Stimulated activated CD8-positive, alpha-beta memory T cell treated with anti-CD3 and anti-CD28 coated beads, Interleukin-4, amount 100 ng/mL, for 48 hours (primary cell): ENCODE results near the gene SHH.

Experiments
- DNase-seq: peaks from one replicate; pipeline ENCODE4 v3.0.0-alpha.2; 2020

The SHH gene

GRCh38 chr7:155762036-155762435 lies 50.2 kb downstream of the SHH start:
- DNase-seq = no peak

GRCh38 chr7:155761162-155761561 lies 51.1 kb downstream of the SHH start:
- DNase-seq = no peak

DNA sequence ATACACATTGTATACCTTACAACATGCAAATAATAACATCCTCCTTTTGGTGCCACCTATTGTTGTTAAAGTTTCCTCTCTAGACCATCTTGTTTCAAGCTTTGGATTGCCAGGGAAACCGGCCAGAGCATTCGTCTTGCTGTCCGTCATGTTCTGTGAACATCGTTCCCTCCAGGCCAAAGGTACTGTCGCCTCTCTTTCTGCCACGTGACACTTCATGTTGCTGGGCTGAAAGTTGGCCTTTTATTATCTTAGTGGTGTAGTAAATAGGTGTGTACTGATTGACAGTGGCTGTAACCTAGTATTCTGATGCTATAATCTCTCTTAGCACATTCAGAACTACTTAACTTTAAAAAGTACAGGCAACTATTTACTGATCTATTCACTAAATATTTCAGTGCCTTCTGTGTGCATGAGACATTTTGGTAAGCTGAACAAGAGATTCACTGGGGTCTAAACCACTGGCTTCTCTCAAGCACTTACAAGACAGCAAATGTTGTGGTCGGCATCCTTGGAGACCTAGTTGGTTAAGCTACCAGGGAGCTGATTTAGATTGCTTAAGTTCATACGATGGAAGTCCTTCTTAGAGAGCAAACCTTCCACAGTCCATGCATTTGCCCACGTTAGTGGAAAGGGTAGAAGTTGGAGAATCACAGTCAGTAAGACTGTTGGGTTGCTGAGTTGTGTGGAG lies 52.4 kb downstream of the SHH start:
- DNase-seq = no peak

DNA sequence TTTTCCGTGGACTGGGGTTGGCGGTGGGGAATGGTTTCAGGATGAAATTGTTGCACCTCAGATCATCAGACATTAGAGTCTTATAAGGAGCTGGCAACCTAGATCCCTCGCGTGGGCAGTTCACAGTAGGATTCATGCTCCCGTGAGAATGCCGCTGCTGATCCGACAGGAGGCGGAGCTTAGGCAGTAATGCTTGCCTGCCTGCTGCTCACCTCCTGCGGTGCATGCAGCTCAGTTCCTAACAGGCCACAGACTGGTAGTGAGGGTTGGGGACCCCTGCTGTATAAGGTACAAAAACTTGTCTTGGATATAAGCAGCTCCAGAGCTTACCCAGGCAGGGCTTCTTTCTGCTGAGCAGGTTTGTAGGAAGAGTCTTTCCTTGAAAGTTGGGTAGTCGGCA lies 53.9 kb downstream of the SHH start:
- DNase-seq = no peak

DNA sequence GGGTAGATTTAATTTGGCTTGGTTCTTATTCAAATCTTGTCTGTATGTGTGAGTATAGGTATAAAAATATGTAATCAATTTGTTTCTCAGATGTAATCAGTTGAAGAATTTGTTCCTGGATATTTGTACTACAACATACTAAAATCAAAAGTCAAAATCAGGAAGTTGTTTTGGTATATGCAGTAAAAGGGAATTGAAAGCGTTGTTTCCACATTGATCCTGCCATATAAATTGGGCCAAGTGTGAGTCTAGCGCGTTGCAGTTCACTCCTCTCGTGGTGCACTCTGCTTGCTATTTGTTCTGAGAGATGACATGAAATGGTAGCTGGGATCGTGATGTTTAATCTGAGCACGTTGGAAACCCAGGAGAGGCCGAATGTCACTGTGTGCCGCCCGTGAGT lies 55.9 kb downstream of the SHH start:
- no peak for DNase-seq

GRCh38 chr7:155755026-155755425 lies 57.2 kb downstream of the SHH start:
- DNase-seq = no peak

GRCh38 chr7:155754165-155754564 lies 58.1 kb downstream of the SHH start:
- no peak for DNase-seq

GRCh38 chr7:155753446-155753965 lies 58.8 kb downstream of the SHH start:
- DNase-seq = no peak

DNA sequence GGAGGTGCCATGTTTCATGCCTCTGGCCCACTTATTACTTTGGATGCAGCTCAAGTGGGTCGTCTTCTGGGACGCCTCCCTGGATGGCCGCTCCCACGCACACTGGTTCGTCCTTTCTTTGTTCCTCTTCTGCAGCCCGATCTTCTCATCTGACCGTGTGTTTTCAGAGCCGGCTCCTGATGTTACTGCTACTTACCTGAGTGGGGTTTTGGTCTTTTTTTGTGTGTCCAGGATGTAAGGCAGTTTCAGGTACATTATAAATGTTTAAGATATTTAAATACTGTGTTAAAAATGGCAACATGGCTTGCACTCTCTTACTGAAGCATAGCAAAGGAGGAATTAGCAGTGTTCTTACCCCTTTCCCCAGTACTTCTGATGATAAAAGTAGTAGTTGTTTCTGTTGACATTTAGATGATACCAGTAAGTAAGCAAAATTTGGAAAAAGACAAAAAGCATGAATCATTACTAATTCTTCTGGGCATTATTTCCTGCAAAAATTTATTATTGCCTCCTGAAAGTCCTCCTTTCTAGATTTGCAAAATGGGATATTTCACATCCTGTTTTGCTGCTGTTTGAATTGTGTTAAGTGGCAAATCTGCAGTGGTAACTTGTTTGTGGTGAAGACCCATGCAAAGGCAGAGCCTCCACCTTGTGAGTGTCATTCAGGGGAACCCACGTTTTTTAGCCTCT lies 59.4 kb downstream of the SHH start:
- DNase-seq = no peak

DNA sequence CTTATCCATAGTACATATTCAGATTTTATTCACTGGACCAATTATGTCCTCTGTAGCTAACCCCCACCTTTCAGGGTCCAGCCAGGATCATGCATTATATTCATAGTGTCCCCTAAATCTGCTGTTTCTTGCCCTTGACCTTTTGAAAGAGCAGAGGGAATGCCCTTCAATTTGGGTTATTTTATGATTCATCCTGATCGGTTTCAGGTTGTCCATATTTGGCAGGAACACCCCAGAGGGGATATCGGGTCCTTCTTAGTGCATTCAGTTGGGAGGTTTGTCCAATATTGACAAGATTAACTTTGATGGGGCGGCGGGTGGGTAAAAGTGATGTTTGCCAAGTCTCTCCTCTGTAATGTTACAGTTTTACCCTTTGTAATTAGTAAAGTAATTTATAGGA lies 60.9 kb downstream of the SHH start:
- DNase-seq = no peak

GRCh38 chr7:155750255-155751125 lies 61.8 kb downstream of the SHH start:
- DNase-seq = no peak
